HG03139 (cell line): ENCODE results near the gene NKD2.
"Not testable (repeated sequence)": the region's sequence is repeated elsewhere in the genome, so short reads cannot be mapped to it uniquely, and the experiment has no call there.

Source experiments
- ATAC-seq: cut with Tn5 transposase; IDR thresholded peaks from one replicate; pipeline ENCODE4 v1.9.1; 2021; ENCODE audit not compliant: unreplicated experiment

The NKD2 gene, protein sequence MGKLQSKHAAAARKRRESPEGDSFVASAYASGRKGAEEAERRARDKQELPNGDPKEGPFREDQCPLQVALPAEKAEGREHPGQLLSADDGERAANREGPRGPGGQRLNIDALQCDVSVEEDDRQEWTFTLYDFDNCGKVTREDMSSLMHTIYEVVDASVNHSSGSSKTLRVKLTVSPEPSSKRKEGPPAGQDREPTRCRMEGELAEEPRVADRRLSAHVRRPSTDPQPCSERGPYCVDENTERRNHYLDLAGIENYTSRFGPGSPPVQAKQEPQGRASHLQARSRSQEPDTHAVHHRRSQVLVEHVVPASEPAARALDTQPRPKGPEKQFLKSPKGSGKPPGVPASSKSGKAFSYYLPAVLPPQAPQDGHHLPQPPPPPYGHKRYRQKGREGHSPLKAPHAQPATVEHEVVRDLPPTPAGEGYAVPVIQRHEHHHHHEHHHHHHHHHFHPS

GRCh38 chr5:1008451-1009358 lies at the start of gene NKD2:
Gene NKD2, plus strand, starts transcription at chr5:1008802. Its CDS starts 256 bp downstream, at chr5:1009058.
- ATAC-seq = no peak

- no peak for ATAC-seq
Observed at GRCh38 chr5:959581-960531, 48.7 kb upstream of the NKD2 start.

DNA sequence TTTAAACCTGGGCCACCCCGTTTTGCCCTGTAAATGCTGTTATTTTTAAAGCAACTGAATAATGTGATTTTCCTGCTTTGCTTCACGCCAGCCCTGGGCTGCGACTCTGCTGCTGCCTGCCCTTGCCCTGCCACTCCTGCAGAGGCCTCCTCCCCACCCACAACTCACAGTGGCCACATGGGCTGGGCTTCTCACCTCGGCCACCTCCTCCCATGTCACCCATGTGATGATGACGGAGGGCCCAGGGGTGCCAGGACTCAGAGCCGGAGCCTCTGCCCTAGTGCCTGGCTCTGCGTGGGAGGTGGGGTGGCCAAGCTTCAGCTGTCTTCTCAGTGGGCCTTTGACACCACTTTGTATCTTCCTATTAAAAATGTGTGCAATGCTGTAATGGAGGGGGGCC lies 48.1 kb upstream of the NKD2 start:
- no peak for ATAC-seq

DNA sequence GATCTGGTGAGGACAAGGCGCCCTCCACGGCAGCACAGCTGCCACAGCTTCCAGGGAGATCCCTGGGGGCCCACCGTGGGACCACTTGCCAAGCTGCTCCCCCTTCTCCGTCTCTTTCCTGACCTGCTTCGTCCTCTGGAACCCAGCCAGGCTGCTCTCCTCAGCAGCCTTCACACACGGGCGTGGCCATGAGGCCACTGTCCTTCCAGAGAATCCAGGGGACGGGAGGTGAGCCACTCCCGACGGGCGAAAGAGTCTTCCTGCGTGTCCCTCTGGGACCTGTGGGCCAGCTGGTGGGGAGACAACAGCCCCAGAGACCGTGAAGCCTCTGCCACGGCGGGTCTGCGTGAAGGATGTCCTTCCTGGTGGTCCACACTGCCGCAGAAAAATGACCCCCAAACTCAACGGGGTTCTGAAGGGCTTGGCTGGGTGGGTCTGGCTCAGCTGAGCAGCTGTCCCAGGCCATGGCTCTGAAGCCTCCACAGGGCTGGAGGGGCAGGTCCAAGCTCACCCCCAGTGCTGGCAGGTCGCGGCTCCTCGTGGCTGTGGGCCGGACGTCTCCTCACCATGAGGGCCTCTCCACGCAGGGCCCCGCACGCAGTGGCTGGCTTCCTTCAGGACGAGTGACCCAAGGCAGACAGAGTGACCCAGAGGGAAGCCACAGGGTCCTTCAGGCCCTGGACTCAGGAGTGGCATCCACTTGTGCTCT lies 47.4 kb upstream of the NKD2 start:
- ATAC-seq = no peak

GRCh38 chr5:961711-962240 lies 46.8 kb upstream of the NKD2 start:
- no peak for ATAC-seq

- no peak for ATAC-seq
Observed at GRCh38 chr5:962386-962785, 46.2 kb upstream of the NKD2 start.

DNA sequence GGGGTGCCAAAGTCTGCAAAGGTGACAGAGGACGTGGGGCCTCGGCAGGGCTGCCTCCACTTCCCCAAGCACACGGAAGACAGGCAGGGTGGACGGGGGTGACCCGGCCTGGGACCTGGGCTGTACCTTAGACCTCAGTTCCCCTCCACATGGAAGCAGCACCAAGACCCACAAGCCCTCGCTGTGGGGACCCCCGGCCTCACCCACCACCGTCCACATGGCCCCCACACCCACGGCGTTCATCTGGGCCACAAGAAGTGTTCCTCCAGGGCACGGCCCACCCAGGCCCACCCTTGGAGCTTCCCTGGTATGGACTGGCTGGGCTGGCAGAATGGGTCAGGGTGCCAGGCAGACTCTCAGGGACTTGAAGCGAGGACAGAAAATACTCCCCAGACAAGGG lies 45.8 kb upstream of the NKD2 start:
- no peak for ATAC-seq

- ATAC-seq = no peak
Observed at GRCh38 chr5:963310-963672, 45.3 kb upstream of the NKD2 start.

- peak; percentile 76 for ATAC-seq
Observed at GRCh38 chr5:963673-964531, 44.7 kb upstream of the NKD2 start.

- ATAC-seq = no peak
Observed at GRCh38 chr5:964821-965220, 43.8 kb upstream of the NKD2 start.

- ATAC-seq = no peak
Observed at GRCh38 chr5:965604-966344, 42.8 kb upstream of the NKD2 start.

- no peak for ATAC-seq
Observed at GRCh38 chr5:966345-966710, 42.3 kb upstream of the NKD2 start.

DNA sequence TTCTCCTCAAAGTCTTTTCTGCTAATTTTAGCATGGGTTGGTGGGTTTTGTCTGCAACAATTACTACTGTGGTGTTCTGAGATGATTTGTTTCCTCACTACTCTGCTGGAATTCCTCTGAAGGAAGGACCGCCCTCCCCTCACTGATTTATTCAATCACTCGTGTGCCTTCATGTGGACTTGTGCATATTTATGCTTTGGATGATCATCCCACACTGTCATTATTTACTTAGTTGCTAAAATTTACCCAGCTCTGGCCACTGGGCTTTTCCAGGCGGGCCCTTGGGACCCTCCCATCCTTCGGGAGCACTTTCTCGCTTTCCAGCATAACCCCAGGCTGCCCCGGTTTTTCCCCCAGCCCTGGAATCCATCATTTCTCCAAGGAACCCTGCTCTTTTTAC lies 41.7 kb upstream of the NKD2 start:
- no peak for ATAC-seq

GRCh38 chr5:968881-969280 lies 39.7 kb upstream of the NKD2 start:
- ATAC-seq = no peak

DNA sequence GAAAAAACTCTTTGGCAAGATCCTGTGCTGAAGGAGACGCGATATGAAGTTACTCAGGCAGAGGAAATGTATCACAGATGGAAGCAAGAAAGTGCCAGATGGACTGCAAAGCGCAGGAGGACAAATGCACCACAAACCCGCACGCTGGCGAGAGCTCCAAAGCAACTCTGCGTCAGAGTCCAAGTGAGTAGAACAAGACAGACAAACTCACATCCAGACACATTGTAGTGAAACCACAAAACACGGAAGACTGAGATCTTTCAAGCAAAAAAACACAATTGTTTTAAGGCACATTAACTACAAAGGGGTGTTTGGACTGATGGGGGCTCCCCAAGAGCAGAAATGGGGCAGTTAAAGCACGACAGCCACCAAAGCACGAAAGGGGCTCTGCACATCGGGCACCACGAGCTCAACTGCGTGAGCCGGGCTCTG lies 39.2 kb upstream of the NKD2 start:
- no peak for ATAC-seq

DNA sequence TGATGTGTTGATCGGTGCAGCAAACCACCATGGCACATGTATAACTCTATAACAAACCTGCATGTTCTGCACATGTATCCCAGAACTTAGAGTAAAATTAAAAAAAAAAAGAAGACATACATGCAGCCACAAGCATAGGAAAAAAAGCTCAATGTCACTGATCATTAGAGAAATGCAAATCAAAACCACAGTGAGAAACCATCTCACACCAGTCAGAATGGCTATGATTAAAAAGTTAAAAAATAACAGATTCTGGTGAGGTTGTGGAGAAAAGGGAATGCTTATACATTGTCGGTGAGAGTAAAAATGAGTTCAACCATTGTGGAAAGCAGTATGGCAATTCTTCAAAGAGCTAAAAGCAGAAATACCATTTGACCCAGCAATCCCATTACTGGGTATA lies 36.0 kb upstream of the NKD2 start:
- ATAC-seq = not testable (repeated sequence)

DNA sequence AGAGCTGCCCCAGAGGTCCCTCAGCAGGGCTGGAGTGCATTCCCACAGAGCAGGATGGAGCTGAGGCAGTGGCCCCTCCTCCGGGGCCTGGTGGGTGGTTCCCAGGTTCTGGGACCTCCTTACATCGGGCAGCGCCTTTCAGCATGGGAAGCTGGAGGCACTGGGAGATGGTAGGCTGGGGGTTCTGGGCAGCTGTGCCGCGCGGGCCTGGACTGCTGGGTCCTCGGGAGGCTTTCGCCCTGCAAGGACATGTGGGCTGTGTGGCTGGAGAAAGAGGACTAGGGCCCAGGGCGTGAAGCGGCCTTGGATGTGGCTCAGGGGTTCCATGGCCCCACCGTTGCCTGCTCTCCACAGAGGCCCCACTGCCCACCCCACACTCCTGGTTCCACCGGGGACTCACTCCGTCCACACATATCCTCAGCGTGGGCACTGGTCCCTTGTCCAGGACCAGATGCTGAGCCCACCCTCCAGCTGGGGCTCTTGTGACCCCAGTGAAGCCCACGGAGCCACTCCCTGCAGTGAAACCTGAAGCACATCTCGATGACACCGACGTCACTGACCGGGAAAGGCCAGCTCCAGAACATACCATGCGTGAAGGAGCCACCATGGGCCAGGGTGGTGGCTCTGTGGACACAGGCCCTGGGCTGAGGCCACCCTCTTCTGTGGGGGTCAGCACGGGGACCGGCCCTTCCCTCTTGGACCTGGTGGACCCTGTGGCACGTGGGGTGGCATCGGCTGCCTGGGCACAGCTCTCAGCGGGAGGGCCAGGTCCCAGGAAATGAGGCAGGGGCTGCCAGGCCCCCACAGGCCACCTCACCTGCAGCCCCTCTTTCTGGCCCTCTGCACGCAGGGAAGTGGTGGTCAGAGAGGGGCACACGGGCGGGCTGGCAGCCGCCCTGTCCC lies 31.5 kb upstream of the NKD2 start:
- no peak for ATAC-seq
